Measurements from ENCODE around the gene SLC41A3. TPM values are rescaled to one million over a fixed set of nuclear protein-coding genes. Genes with fewer than 3 reads are reported as not detected.

SLC41A3 gene
- total RNA-seq, 4 donors from 2014 or later: 32.3 to 51.3 (median 44.0) TPM

GRCh38 chr3:126116526-126116925 lies 32.6 kb upstream of the SLC41A3 start:
- Histone ChIP-seq H3K9me3 (no peaks in the 10 kb centered on the region), H3K27me3 (no peaks in the 10 kb centered on the region), H3K4me3 (no peak overlapping the region), H3K4me1 (no peaks in the 10 kb centered on the region), H3K27ac (no peak overlapping the region), H3K36me3 (no peaks in the 10 kb centered on the region)
- 89% methylated on average over 1 of the region's 1 CpG for WGBS
- DNase-seq (ENCODE audit: low spot score in 2 of 2): peak; percentile 42 to 66
- no peak for TF ChIP-seq POLR2A (IDR thresholded peaks at IDR 0.05)
- no peak for TF ChIP-seq CTCF (IDR thresholded peaks at IDR 0.05)
- no peak for TF ChIP-seq EP300 (IDR thresholded peaks at IDR 0.05)
- no peak for TF ChIP-seq POLR2AphosphoS5 (IDR thresholded peaks at IDR 0.05)

- WGBS: 94% methylated on average over 11 of the region's 16 CpGs
- no peak overlapping the region for H3K4me3 ChIP-seq
- H3K4me1 ChIP-seq: no peaks in the 10 kb centered on the region
- peak in 1 of 2 donors; percentile 51 for DNase-seq (ENCODE audit: low spot score in 2 of 2)
- TF ChIP-seq EP300 (IDR thresholded peaks at IDR 0.05) (no peak), POLR2A (IDR thresholded peaks at IDR 0.05) (no peak), CTCF (IDR thresholded peaks at IDR 0.05) (no peak), POLR2AphosphoS5 (IDR thresholded peaks at IDR 0.05) (no peak)
- no peaks in the 10 kb centered on the region for H3K36me3 ChIP-seq
- no peaks in the 10 kb centered on the region for H3K27me3 ChIP-seq
- no peak overlapping the region for H3K27ac ChIP-seq
- no peaks in the 10 kb centered on the region for H3K9me3 ChIP-seq
These were observed 30.8 kb upstream of the SLC41A3 start for GRCh38 chr3:126114443-126115386.

GRCh38 chr3:126113733-126114442 lies 30.0 kb upstream of the SLC41A3 start:
- Histone ChIP-seq H3K9me3 (no peaks in the 10 kb centered on the region), H3K4me1 (no peaks in the 10 kb centered on the region)
- WGBS: 80% methylated on average over 8 of the region's 9 CpGs

GRCh38 chr3:126113238-126113555 lies 29.3 kb upstream of the SLC41A3 start:
- DNase-seq (ENCODE audit: low spot score in 2 of 2): peak in 1 of 2 donors; percentile 64
- Histone ChIP-seq H3K4me3 (no peak overlapping the region), H3K27me3 (no peaks in the 10 kb centered on the region), H3K36me3 (no peaks in the 10 kb centered on the region), H3K27ac (no peak overlapping the region), H3K9me3 (no peaks in the 10 kb centered on the region), H3K4me1 (no peaks in the 10 kb centered on the region)
- 86% methylated on average over 4 of the region's 6 CpGs for WGBS
- TF ChIP-seq CTCF (IDR thresholded peaks at IDR 0.05): no peak
- TF ChIP-seq EP300 (IDR thresholded peaks at IDR 0.05): no peak
- TF ChIP-seq POLR2A (IDR thresholded peaks at IDR 0.05): no peak
- TF ChIP-seq POLR2AphosphoS5 (IDR thresholded peaks at IDR 0.05): no peak

More at GRCh38 chr3:126113733-126114442, 30.0 kb upstream of the SLC41A3 start:
- H3K4me3 ChIP-seq: no peak overlapping the region
- no peaks in the 10 kb centered on the region for H3K27me3 ChIP-seq
- no peaks in the 10 kb centered on the region for H3K36me3 ChIP-seq
- H3K27ac ChIP-seq: no peak overlapping the region
- DNase-seq (ENCODE audit: low spot score in 2 of 2): peak in 1 of 2 donors; percentile 21
- TF ChIP-seq CTCF (IDR thresholded peaks at IDR 0.05): peak in 1 of 2 donors; percentile 26
- TF ChIP-seq POLR2AphosphoS5 (IDR thresholded peaks at IDR 0.05): no peak

Data from suprapubic skin (tissue), 4 donors.